Loucy (cell line): Measurements from ENCODE around the gene CX3CR1.

ENCODE experiments used
- CTCF ChIP-seq: fragments of 200-600 bp; sonication (generic); conservative IDR thresholded peaks from 2 replicates; pipeline ENCODE4 v1.5.1; 2014; ENCODE audit warnings: mild to moderate bottlenecking, antibody characterized with exemption, low read length
- EZH2phosphoT487 ChIP-seq: fragments of 200-600 bp; IDR thresholded peaks from 2 replicates; pipeline ENCODE4 v1.6.1; 2018; ENCODE audit warnings: antibody characterized with exemption, mild to moderate bottlenecking, moderate library complexity, borderline replicate concordance

- TF ChIP-seq CTCF (0 out of 2 replicates have a peak, but pooled peaks have one; percentile 10), EZH2phosphoT487 (no peak)
These were observed 55.5 kb downstream of the CX3CR1 start for GRCh38 chr3:39224288-39224687.
